Mesenchymal stem cell (in vitro differentiated cells and primary cell): Measurements from ENCODE around the gene ZHX3. TPM values are rescaled to one million over a fixed set of nuclear protein-coding genes. Genes with fewer than 3 reads are reported as not detected.
"Not testable (repeated sequence)": the region's sequence is repeated elsewhere in the genome, so short reads cannot be mapped to it uniquely, and the experiment has no call there.

Experiments used
- DNase-seq: peaks from one replicate; pipeline ENCODE4 v3.0.0-alpha.2; 2013
- H2AFZ ChIP-seq: one replicate; pipeline ENCODE4 v1.6.1; 2013; ENCODE audit warnings: low read depth, mild to moderate bottlenecking, control low read depth, inconsistent platforms, low read length, moderate library complexity
- H2AK5ac ChIP-seq: 2 replicates; pipeline ENCODE4 v1.6.1; 2013; ENCODE audit warnings: low read length, moderate library complexity, mild to moderate bottlenecking, inconsistent platforms; ENCODE audit not compliant: severe bottlenecking
- H2BK120ac ChIP-seq: one replicate; pipeline ENCODE4 v1.6.1; 2013; ENCODE audit warnings: low read depth, mild to moderate bottlenecking, inconsistent platforms, low read length, moderate library complexity
- H2BK12ac ChIP-seq, 2 experiments: one replicate each; pipeline ENCODE4 v1.6.1; 2013; ENCODE audit warnings: inconsistent platforms in 2 of 2, low read length in 2 of 2, mild to moderate bottlenecking in 2 of 2, moderate library complexity in 2 of 2, control low read depth in 1 of 2
- H2BK15ac ChIP-seq: one replicate; pipeline ENCODE4 v1.6.1; 2013; ENCODE audit warnings: mild to moderate bottlenecking, low read depth, inconsistent platforms; ENCODE audit not compliant: poor library complexity, severe bottlenecking
- H2BK5ac ChIP-seq: 2 replicates; pipeline ENCODE4 v1.6.1; 2013; ENCODE audit warnings: low read depth, mild to moderate bottlenecking, low read length, control low read depth, inconsistent platforms; ENCODE audit not compliant: poor library complexity, severe bottlenecking
- H3K14ac ChIP-seq, 2 experiments: one replicate each; pipeline ENCODE4 v1.6.1; 2013; ENCODE audit warnings: inconsistent platforms in 2 of 2, low read length in 2 of 2, control low read depth in 1 of 2, mild to moderate bottlenecking in 1 of 2, moderate library complexity in 1 of 2
- H3K18ac ChIP-seq, 2 experiments: one replicate each; pipeline ENCODE4 v1.6.1; 2013; ENCODE audit warnings: inconsistent platforms in 2 of 2, low read length in 2 of 2, control low read depth in 1 of 2, low read depth in 1 of 2, mild to moderate bottlenecking in 1 of 2
- H3K23ac ChIP-seq, 2 experiments: one replicate each; pipeline ENCODE4 v1.6.1; 2013; ENCODE audit warnings: inconsistent platforms in 2 of 2, low read length in 2 of 2, mild to moderate bottlenecking in 2 of 2, moderate library complexity in 2 of 2, control low read depth in 1 of 2
- H3K27ac ChIP-seq: 2 replicates; pipeline ENCODE4 v1.5.1; 2013; ENCODE audit warnings: mild to moderate bottlenecking, moderate library complexity, low read length, control low read depth, inconsistent platforms; ENCODE audit not compliant: poor library complexity, severe bottlenecking
- H3K27me3 ChIP-seq, 2 experiments: 2 replicates each; pipeline versions ENCODE4 v1.6.1 to v1.7.0; 2013; ENCODE audit warnings: low read length in 2 of 2, mild to moderate bottlenecking in 2 of 2, moderate library complexity in 2 of 2, control low read depth in 1 of 2, inconsistent platforms in 1 of 2; ENCODE audit not compliant: control insufficient read depth in 1 of 2, insufficient read depth in 1 of 2
- H3K36me3 ChIP-seq, 2 experiments: 2 replicates each; pipeline versions ENCODE4 v1.6.1 to v1.7.0; 2013; ENCODE audit warnings: low read length in 2 of 2, control low read depth in 1 of 2, inconsistent platforms in 1 of 2, low read depth in 1 of 2, mild to moderate bottlenecking in 1 of 2; ENCODE audit not compliant: insufficient read depth in 2 of 2, control insufficient read depth in 1 of 2
- H3K4ac ChIP-seq, 2 experiments: one replicate each; pipeline ENCODE4 v1.6.1; 2013; ENCODE audit warnings: inconsistent platforms in 2 of 2, low read length in 2 of 2, mild to moderate bottlenecking in 2 of 2, moderate library complexity in 2 of 2, control low read depth in 1 of 2, low read depth in 1 of 2
- H3K4me1 ChIP-seq: 2 replicates; pipeline ENCODE4 v1.6.1; 2013; ENCODE audit warnings: low read depth, low read length, control low read depth; ENCODE audit not compliant: control insufficient read depth, insufficient read depth
- H3K4me2 ChIP-seq: 2 replicates; pipeline ENCODE4 v1.6.1; 2013; ENCODE audit warnings: low read length, mild to moderate bottlenecking, inconsistent platforms; ENCODE audit not compliant: poor library complexity, severe bottlenecking
- H3K4me3 ChIP-seq, 2 experiments: 2 replicates each; pipeline versions ENCODE4 v1.5.1 to v1.7.0; 2013; ENCODE audit warnings: low read length in 2 of 2, mild to moderate bottlenecking in 2 of 2, control low read depth in 1 of 2, low read depth in 1 of 2; ENCODE audit not compliant: insufficient read depth in 1 of 2
- H3K79me1 ChIP-seq: replicated peaks from 2 replicates; pipeline ENCODE4 v1.6.1; 2013; ENCODE audit warnings: mild to moderate bottlenecking, control low read depth, low read length, inconsistent platforms; ENCODE audit not compliant: poor library complexity, severe bottlenecking
- H3K9ac ChIP-seq: 2 replicates; pipeline ENCODE4 v1.7.0; 2013; ENCODE audit warnings: mild to moderate bottlenecking, low read length, moderate library complexity
- H3K9me3 ChIP-seq: 2 replicates; pipeline ENCODE4 v1.7.0; 2013; ENCODE audit warnings: mild to moderate bottlenecking, low read length; ENCODE audit not compliant: control insufficient read depth
- H4K8ac ChIP-seq: one replicate; pipeline ENCODE4 v1.6.1; 2013; ENCODE audit warnings: inconsistent platforms, mild to moderate bottlenecking, low read length, moderate library complexity
- H4K91ac ChIP-seq: one replicate; pipeline ENCODE4 v1.6.1; 2013; ENCODE audit warnings: mild to moderate bottlenecking, low read length, inconsistent platforms
- WGBS: methylation state at CpG from one replicate; pipeline ENCODE4 v1.1.7; 2013; ENCODE audit warnings: mixed read lengths; 5-methylcytosine and 5-hydroxymethylcytosine counted together
- small RNA-seq: library from polyadenylated mRNA; stranded (forward); fragments of <200 nt; extraction: miRNeasy Mini kit (QIAGEN cat#:217004); gene quantifications from one replicate; pipeline ENCODE3, GENCODE V24; 2013; ENCODE audit warnings: low read depth

ZHX3 gene

DNA sequence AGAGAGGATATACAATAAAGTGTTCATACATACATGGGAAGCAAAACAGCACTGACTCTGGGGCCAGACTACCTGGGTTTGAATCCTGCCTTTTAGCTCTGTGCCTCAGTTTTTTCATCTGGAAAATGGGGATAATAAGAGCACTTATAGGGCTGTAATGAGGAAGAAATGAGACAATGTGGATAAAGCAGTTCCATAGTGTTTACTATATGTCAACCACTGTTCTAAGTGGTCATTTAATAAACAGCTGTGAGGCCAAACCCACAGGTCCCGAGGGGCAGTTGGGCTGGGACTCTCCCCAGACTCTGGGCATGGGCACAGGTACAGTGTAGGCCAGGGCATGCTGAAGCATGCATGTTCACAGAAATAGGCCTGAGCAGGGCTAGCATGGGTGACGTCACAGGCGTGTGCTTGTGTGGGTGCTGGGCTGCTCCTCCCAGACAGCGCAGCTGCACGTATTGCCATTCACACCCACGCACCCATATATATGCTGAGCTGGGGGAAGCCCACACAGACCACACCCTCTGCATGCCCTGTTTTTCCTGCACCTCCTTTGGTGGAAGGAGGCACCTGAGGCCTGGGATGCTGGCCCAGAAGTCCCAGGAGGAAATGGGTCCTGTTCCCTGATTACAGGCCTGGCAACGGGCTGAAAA is 183.7 kb downstream of the ZHX3 start:
- Histone ChIP-seq H2BK120ac (no peak overlapping the region), H2AK5ac (no peak overlapping the region), H3K9ac (no peak overlapping the region), H3K18ac (no peak overlapping the region), H2BK15ac (no peak overlapping the region), H3K36me3 (peaks cover 0 to 13% of the 10 kb centered on the region in 2 experiments), H3K27ac (no peak overlapping the region), H2BK5ac (no peak overlapping the region), H3K27me3 (no peaks in the 10 kb centered on the region), H3K14ac (no peak overlapping the region), H2AFZ (no peak overlapping the region), H3K9me3 (no peaks in the 10 kb centered on the region), H3K4ac (no peak overlapping the region), H3K4me3 (no peak overlapping the region), H3K23ac (no peak overlapping the region), H3K4me2 (no peak overlapping the region), H2BK12ac (no peak overlapping the region), H3K4me1 (peaks cover 13% of the 10 kb centered on the region), H4K91ac (no peak overlapping the region), H3K79me1 (no peaks in the 10 kb centered on the region), H4K8ac (no peak overlapping the region)
- 95% methylated on average over 7 of the region's 7 CpGs for WGBS
- DNase-seq: no peak

DNA sequence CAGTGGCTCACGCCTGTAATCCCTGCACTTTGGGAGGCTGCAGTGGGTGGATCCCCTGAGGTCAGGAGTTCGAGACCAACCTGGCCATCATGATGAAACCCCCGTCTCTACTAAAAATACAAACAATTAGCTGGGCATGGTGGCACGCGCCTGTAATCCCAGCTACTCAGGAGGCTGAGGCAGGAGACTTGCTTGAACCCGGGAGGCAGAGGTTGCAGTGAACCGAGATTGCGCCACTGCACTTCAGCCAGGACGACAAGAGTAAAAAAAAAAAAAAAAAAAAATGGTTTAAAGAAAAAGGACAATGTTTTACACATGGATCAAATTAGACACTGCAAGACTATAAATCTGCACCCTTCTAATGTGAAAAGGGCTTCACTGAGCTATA is 185.1 kb downstream of the ZHX3 start:
- H2AK5ac ChIP-seq, H3K14ac ChIP-seq, H3K4me3 ChIP-seq, H3K27ac ChIP-seq, H3K4ac ChIP-seq, H2BK15ac ChIP-seq, H4K91ac ChIP-seq, H3K4me2 ChIP-seq, H3K27me3 ChIP-seq, H3K23ac ChIP-seq, H2AFZ ChIP-seq, H3K9ac ChIP-seq, H2BK120ac ChIP-seq, H3K79me1 ChIP-seq, H4K8ac ChIP-seq, H3K9me3 ChIP-seq, H2BK5ac ChIP-seq, H2BK12ac ChIP-seq, H3K18ac ChIP-seq, DNase-seq: not testable (repeated sequence)
- Histone ChIP-seq H3K36me3 (peaks cover 3 to 16% of the 10 kb centered on the region in 2 experiments), H3K4me1 (peaks cover 11% of the 10 kb centered on the region)
- 96% methylated on average over 5 of the region's 9 CpGs for WGBS

DNA sequence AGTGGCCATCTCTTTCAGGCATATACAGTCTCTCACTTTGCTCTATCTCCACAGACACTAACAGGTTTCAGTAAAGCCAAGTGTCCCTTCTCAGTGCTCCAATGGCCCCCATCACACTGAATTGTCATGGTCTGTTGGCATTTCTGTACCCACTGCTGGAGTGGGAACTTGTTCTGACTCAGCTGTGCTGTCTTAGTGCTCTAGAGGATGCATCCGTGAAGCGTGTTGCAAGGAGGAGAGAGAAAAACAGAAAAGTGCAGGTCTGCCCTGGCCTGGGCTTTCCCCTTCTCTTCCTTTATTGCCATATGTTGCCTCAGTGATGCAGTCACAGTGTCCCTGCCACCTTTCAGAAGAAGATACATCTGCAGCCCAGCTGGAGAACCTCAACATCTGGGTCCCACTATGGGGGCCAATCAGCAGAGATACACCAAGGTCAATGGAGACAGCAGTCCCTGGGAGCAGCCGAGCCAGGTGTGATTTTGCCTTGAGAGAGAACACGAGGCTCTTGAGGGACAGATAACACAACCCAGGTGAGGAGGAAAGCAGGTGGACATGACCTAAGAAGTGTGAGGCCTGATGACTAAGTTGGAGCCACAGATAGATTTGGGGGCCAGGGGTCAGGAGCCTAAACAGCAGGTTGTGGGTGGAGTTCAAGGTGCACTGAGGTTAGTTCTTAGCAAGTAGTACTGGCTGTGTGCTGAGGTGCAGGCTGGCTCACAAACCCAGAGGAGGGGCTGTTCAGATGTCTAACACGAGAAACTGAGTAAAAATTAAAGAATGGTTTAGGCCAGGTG is 185.7 kb downstream of the ZHX3 start:
- Histone ChIP-seq H4K8ac (no peak overlapping the region), H2AK5ac (no peak overlapping the region), H3K9ac (no peak overlapping the region), H4K91ac (no peak overlapping the region), H3K36me3 (peaks cover 6 to 18% of the 10 kb centered on the region in 2 experiments), H3K27ac (no peak overlapping the region), H3K9me3 (no peaks in the 10 kb centered on the region), H3K4me1 (peaks cover 11% of the 10 kb centered on the region), H2AFZ (no peak overlapping the region), H2BK15ac (no peak overlapping the region), H3K18ac (no peak overlapping the region), H3K23ac (no peak overlapping the region), H3K27me3 (no peaks in the 10 kb centered on the region), H3K14ac (no peak overlapping the region), H2BK120ac (no peak overlapping the region), H3K4me3 (no peak overlapping the region), H3K4me2 (no peak overlapping the region), H2BK12ac (no peak overlapping the region), H3K79me1 (no peaks in the 10 kb centered on the region), H2BK5ac (no peak overlapping the region), H3K4ac (no peak overlapping the region)
- DNase-seq: no peak
- 75% methylated on average over 5 of the region's 5 CpGs for WGBS

Small RNA genes lying within 50 kb of the gene (small RNA-seq; reads per million reads assigned to genes)
- not detected for gene AL022394.1
- 1.4 reads per million for gene MIR6871
- gene RN7SL615P: not detected
